PFSK-1 (cell line): ENCODE data around the gene THSD4.

Source experiments
- FOXP2 ChIP-seq: optimal IDR thresholded peaks from 2 replicates; pipeline ENCODE3; 2011; ENCODE audit warnings: borderline replicate concordance, control low read depth, inconsistent platforms; ENCODE audit not compliant: insufficient read depth; ENCODE audit errors: extremely low read length, extremely low read depth
- POLR2AphosphoS5 ChIP-seq: IDR thresholded peaks from 2 replicates; pipeline ENCODE4 v1.6.1; 2012; ENCODE audit warnings: low read depth, mild to moderate bottlenecking, control low read depth, low read length, moderate library complexity
- SIN3A ChIP-seq: IDR thresholded peaks from 2 replicates; pipeline ENCODE4 v1.6.1; 2012; ENCODE audit warnings: mild to moderate bottlenecking, low read length, moderate library complexity, borderline replicate concordance; ENCODE audit not compliant: insufficient read depth
- TAF1 ChIP-seq: IDR thresholded peaks from 2 replicates; pipeline ENCODE4 v1.6.1; 2012; ENCODE audit warnings: low read length, control low read depth, borderline replicate concordance; ENCODE audit not compliant: insufficient read depth
- TF ChIP-seq, protein P1 (sequence below), 2 experiments: IDR thresholded peaks; 2 replicates each; pipeline versions ENCODE4 v1.6.1 to v1.8.0; 2011 to 2012; ENCODE audit warnings: low read depth in 2 of 2, low read length in 2 of 2, control low read depth in 1 of 2, inconsistent platforms in 1 of 2, mild to moderate bottlenecking in 1 of 2, moderate library complexity in 1 of 2; ENCODE audit not compliant: insufficient read depth in 1 of 2

DNA sequence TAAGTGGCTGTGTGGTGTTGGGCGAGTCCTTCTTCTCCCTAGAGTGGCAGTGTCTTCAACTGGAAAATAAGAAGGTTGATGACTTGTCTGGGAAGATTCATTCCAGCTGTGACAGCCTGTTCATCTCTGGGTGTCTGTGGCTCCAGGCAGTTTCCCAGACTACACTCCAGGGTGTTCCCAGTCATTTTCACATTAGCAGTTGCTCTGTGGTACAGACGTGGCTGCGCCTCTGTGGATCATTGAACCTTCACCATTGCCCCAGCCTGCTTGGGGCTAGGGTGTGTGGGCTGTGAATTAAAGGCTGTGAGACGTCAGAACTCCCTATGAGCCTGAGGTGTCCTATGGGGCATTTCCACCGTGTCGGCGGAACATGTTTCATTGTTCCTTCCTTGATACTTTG, 455.5 kb downstream of the THSD4 start:
- no peak for TF ChIP-seq SIN3A
- TF ChIP-seq POLR2AphosphoS5, result no peak
- TF ChIP-seq TAF1, result no peak
- TF ChIP-seq, protein P1, sequence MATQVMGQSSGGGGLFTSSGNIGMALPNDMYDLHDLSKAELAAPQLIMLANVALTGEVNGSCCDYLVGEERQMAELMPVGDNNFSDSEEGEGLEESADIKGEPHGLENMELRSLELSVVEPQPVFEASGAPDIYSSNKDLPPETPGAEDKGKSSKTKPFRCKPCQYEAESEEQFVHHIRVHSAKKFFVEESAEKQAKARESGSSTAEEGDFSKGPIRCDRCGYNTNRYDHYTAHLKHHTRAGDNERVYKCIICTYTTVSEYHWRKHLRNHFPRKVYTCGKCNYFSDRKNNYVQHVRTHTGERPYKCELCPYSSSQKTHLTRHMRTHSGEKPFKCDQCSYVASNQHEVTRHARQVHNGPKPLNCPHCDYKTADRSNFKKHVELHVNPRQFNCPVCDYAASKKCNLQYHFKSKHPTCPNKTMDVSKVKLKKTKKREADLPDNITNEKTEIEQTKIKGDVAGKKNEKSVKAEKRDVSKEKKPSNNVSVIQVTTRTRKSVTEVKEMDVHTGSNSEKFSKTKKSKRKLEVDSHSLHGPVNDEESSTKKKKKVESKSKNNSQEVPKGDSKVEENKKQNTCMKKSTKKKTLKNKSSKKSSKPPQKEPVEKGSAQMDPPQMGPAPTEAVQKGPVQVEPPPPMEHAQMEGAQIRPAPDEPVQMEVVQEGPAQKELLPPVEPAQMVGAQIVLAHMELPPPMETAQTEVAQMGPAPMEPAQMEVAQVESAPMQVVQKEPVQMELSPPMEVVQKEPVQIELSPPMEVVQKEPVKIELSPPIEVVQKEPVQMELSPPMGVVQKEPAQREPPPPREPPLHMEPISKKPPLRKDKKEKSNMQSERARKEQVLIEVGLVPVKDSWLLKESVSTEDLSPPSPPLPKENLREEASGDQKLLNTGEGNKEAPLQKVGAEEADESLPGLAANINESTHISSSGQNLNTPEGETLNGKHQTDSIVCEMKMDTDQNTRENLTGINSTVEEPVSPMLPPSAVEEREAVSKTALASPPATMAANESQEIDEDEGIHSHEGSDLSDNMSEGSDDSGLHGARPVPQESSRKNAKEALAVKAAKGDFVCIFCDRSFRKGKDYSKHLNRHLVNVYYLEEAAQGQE (IDR thresholded peaks at IDR 0.05; ENCODE audit: insufficient read depth in 1 of 2, low read depth in 2 of 2, low read length in 2 of 2), result no peak
- no peak for TF ChIP-seq FOXP2
